ENCODE measurements around the gene FOXA3. TPM values are rescaled to one million over a fixed set of nuclear protein-coding genes. Genes with fewer than 3 reads are reported as not detected.

Gene FOXA3
- total RNA-seq, 1 experiment from 2014 or later: not detected

GRCh38 chr19:45879055-45879454, 14.9 kb downstream of the FOXA3 start:
- no peaks in the 10 kb centered on the region for H3K36me3 ChIP-seq (ENCODE audit: insufficient read depth, low read length, poor library complexity, severe bottlenecking)
- no TSS peak for BruUV-seq (replicated peaks)
- POLR2A ChIA-PET (ENCODE audit: low non-redundant PET): no interaction called here
- H3K27ac ChIP-seq (ENCODE audit: low read depth, low read length, poor library complexity, severe bottlenecking): no peak overlapping the region
- no peak for DNase-seq (ENCODE audit: low spot score)
- no peak overlapping the region for H3K4me3 ChIP-seq (ENCODE audit: low read depth, low read length, poor library complexity, severe bottlenecking)
- TF ChIP-seq CTCF (conservative IDR thresholded peaks at IDR 0.05; ENCODE audit: low read depth, low read length): no peak
- no peak for TF ChIP-seq EZH2 (IDR thresholded peaks at IDR 0.05; ENCODE audit: borderline replicate concordance, low read depth, low read length, poor library complexity, severe bottlenecking)
- CTCF ChIA-PET: no interaction called here
- intact Hi-C loops (cut with micrococcal nuclease; ENCODE audit: unreplicated experiment): no loop called here
- H3K4me1 ChIP-seq (ENCODE audit: insufficient read depth, low read length, poor library complexity, severe bottlenecking): peaks cover 11% of the 10 kb centered on the region
- H3K27me3 ChIP-seq (replicated peaks; ENCODE audit: insufficient read depth, low read depth, low read length, poor library complexity): no peaks in the 10 kb centered on the region
- H3K9me3 ChIP-seq (ENCODE audit: low read depth, low read length, poor library complexity, severe bottlenecking): no peaks in the 10 kb centered on the region

GRCh38 chr19:45879971-45880370, 15.8 kb downstream of the FOXA3 start:
- ChIA-PET CTCF (interaction anchor here (0.5 kb wide), 1 partner anchor 111 kb away, joined by 7 read pairs; no protein-coding TSS in a partner anchor), POLR2A (ENCODE audit: low non-redundant PET) (no interaction called here)
- Histone ChIP-seq H3K4me1 (ENCODE audit: insufficient read depth, low read length, poor library complexity, severe bottlenecking) (peaks cover 20% of the 10 kb centered on the region), H3K4me3 (ENCODE audit: low read depth, low read length, poor library complexity, severe bottlenecking) (no peak overlapping the region), H3K9me3 (ENCODE audit: low read depth, low read length, poor library complexity, severe bottlenecking) (no peaks in the 10 kb centered on the region), H3K36me3 (ENCODE audit: insufficient read depth, low read length, poor library complexity, severe bottlenecking) (peaks cover 2% of the 10 kb centered on the region), H3K27ac (ENCODE audit: low read depth, low read length, poor library complexity, severe bottlenecking) (no peak overlapping the region), H3K27me3 (replicated peaks; ENCODE audit: insufficient read depth, low read depth, low read length, poor library complexity) (no peaks in the 10 kb centered on the region)
- no peak for DNase-seq (ENCODE audit: low spot score)
- intact Hi-C loops (cut with micrococcal nuclease; ENCODE audit: unreplicated experiment): no loop called here
- no TSS peak for BruUV-seq (replicated peaks)
- TF ChIP-seq CTCF (conservative IDR thresholded peaks at IDR 0.05; ENCODE audit: low read depth, low read length): no peak
- no peak for TF ChIP-seq EZH2 (IDR thresholded peaks at IDR 0.05; ENCODE audit: borderline replicate concordance, low read depth, low read length, poor library complexity, severe bottlenecking)

- Histone ChIP-seq H3K36me3 (ENCODE audit: insufficient read depth, low read length, poor library complexity, severe bottlenecking) (peaks cover 2% of the 10 kb centered on the region), H3K4me3 (ENCODE audit: low read depth, low read length, poor library complexity, severe bottlenecking) (no peak overlapping the region), H3K27me3 (replicated peaks; ENCODE audit: insufficient read depth, low read depth, low read length, poor library complexity) (no peaks in the 10 kb centered on the region), H3K9me3 (ENCODE audit: low read depth, low read length, poor library complexity, severe bottlenecking) (no peaks in the 10 kb centered on the region), H3K4me1 (ENCODE audit: insufficient read depth, low read length, poor library complexity, severe bottlenecking) (peaks cover 26% of the 10 kb centered on the region), H3K27ac (ENCODE audit: low read depth, low read length, poor library complexity, severe bottlenecking) (no peak overlapping the region)
- BruUV-seq (replicated peaks): no TSS peak
- ChIA-PET CTCF (interaction anchor here (0.7 kb wide), 1 partner anchor 92 kb away, joined by 4 read pairs; the partner anchor contains the start of gene NOVA2), POLR2A (ENCODE audit: low non-redundant PET) (no interaction called here)
- TF ChIP-seq EZH2 (IDR thresholded peaks at IDR 0.05; ENCODE audit: borderline replicate concordance, low read depth, low read length, poor library complexity, severe bottlenecking) (no peak), CTCF (conservative IDR thresholded peaks at IDR 0.05; ENCODE audit: low read depth, low read length) (no peak)
- no peak for DNase-seq (ENCODE audit: low spot score)
- intact Hi-C loops (cut with micrococcal nuclease; ENCODE audit: unreplicated experiment): no loop called here
Observed at GRCh38 chr19:45881082-45881908, 17.2 kb downstream of the FOXA3 start.
